Cardiac septum (tissue), 1 donor: ENCODE measurements around the gene RWDD2A. TPM values are rescaled to one million over a fixed set of nuclear protein-coding genes. Genes with fewer than 3 reads are reported as not detected.

ENCODE experiments used
- DNase-seq: peaks from one replicate; pipeline ENCODE4 v3.0.0-alpha.2; 2020; ENCODE audit warnings: low spot score
- intact Hi-C: fragments of 100-400 bp; cut with DNase I; formaldehyde crosslinking; loops from one replicate; pipeline ENCODE4 v1.14.0; 2022
- total RNA-seq: library from RNA; stranded (reverse); fragmentation: NEBNext Ultra II Directional; extraction: Animal tissue kit (Norgen Biotek cat#: 25700); gene quantifications from one replicate; pipeline ENCODE4 v1.2.1, GENCODE V29; 2021
- donor health status: DM: no; HTN: no; CAD: no.

RWDD2A gene
- total RNA-seq, 1 donor from 2014 or later = 3.2 TPM

GRCh38 chr6:83193747-83194566, 800 bp downstream of the RWDD2A start:
- intact Hi-C loops = loop anchor here (5.0 to 10.0 kb wide), 2 partner anchors 127 to 949 kb away; partner anchors contain the start of genes DOP1A, IBTK and UBE3D
- DNase-seq = no peak

- intact Hi-C loops = loop anchor here (10.0 kb wide), 1 partner anchor 954 kb away; the partner anchor contains the start of gene IBTK
- no peak for DNase-seq
Observed at GRCh38 chr6:83198486-83199172, 5.5 kb downstream of the RWDD2A start.

- DNase-seq = no peak
- intact Hi-C loops = loop anchor here (10.0 kb wide), 1 partner anchor 955 kb away; the partner anchor contains the start of gene IBTK
Observed at GRCh38 chr6:83199173-83199862, 6.2 kb downstream of the RWDD2A start.

- intact Hi-C loops = loop anchor here (10.0 kb wide), 1 partner anchor 955 kb away; the partner anchor contains the start of gene IBTK
- DNase-seq = no peak
Observed at GRCh38 chr6:83199863-83200225, 6.7 kb downstream of the RWDD2A start.

- no peak for DNase-seq
- intact Hi-C loops = no loop called here
Observed at GRCh38 chr6:83202031-83202430, 8.9 kb downstream of the RWDD2A start.

GRCh38 chr6:83215131-83216047, 22.2 kb downstream of the RWDD2A start:
- intact Hi-C loops = loop anchor here (1.0 to 10.0 kb wide), 2 partner anchors 150 to 951 kb away; partner anchors contain the start of gene UBE3D

GRCh38 chr6:83216806-83217205, 23.6 kb downstream of the RWDD2A start:
- no peak for DNase-seq
- intact Hi-C loops = loop anchor here (10.0 kb wide), 1 partner anchor 952 kb away; no protein-coding TSS in a partner anchor

More at GRCh38 chr6:83215131-83216047, 22.2 kb downstream of the RWDD2A start:
- no peak for DNase-seq

GRCh38 chr6:83218646-83219045, 25.5 kb downstream of the RWDD2A start:
- no peak for DNase-seq
- intact Hi-C loops = loop anchor here (10.0 kb wide), 1 partner anchor 954 kb away; no protein-coding TSS in a partner anchor

GRCh38 chr6:83220121-83220520, 27.0 kb downstream of the RWDD2A start:
- intact Hi-C loops = loop anchor here (2.0 to 10.0 kb wide), 2 partner anchors 195 to 295 kb away; no protein-coding TSS in a partner anchor
- no peak for DNase-seq

- intact Hi-C loops = loop anchor here (2.0 to 10.0 kb wide), 2 partner anchors 194 to 294 kb away; no protein-coding TSS in a partner anchor
- no peak for DNase-seq
Observed at GRCh38 chr6:83221276-83221675, 28.1 kb downstream of the RWDD2A start.

GRCh38 chr6:83221889-83222479, 28.8 kb downstream of the RWDD2A start:
- intact Hi-C loops = loop anchor here (2.0 to 10.0 kb wide), 2 partner anchors 193 to 293 kb away; no protein-coding TSS in a partner anchor
- no peak for DNase-seq

- no peak for DNase-seq
- intact Hi-C loops = loop anchor here (10.0 kb wide), 1 partner anchor 188 kb away; no protein-coding TSS in a partner anchor
Observed at GRCh38 chr6:83226517-83226916, 33.4 kb downstream of the RWDD2A start.

GRCh38 chr6:83231146-83231545, 38.0 kb downstream of the RWDD2A start:
- intact Hi-C loops = no loop called here

GRCh38 chr6:83247471-83247870, 54.3 kb downstream of the RWDD2A start:
- no peak for DNase-seq
- intact Hi-C loops = no loop called here

More at GRCh38 chr6:83231146-83231545, 38.0 kb downstream of the RWDD2A start:
- DNase-seq = no peak
